Measurements from ENCODE around the gene TNIP2. TPM values are rescaled to one million over a fixed set of nuclear protein-coding genes. Genes with fewer than 3 reads are reported as not detected.
A peak's percentile ranks its signal among the peaks of the same experiment; 100 is the strongest.

TNIP2 gene
- total RNA-seq, 1 donor from 2014 or later = 25.4 TPM

DNA sequence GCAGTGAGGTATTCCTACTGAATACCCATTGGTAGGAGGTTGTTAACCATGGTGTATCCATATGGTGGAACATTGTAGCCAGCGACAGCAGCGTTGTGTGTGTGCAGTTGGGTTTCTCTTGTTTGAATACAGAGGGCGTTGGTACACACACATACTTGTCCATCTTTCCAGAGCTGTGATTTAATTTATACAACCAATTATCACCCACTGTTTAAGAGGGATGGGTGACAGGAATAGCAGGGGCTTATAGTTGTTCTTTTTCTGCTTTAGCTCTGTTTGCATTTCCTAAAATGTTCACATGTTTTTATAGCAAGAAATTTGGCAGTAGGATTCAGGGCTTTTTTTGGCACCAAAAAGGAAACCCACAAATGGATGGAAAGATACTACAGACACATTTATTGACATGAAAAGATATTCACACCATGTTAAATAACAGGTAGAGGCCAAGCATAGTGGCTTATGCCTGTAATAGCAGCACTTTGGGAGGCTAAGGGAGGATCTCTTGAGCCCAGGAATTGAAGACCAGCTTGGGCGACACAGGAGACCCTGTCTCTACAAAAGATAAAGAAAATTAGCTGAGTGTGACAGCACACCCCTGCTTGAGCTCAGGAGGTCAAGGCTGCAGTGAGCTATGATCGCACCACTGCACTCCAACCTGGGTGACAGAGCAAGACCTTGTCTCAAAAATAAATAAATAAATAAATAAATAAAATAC is 60.6 kb downstream of the TNIP2 start:
- DNase-seq = no peak

GRCh38 chr4:2694691-2695090 is 61.4 kb downstream of the TNIP2 start:
- DNase-seq = no peak
- Mint-ChIP-seq H3K4me3 (ENCODE audit: unreplicated experiment) (no peak overlapping the region), H3K9me3 (ENCODE audit: unreplicated experiment) (peaks cover 14% of the 10 kb centered on the region), H3K27ac (ENCODE audit: unreplicated experiment) (no peak overlapping the region), H3K27me3 (ENCODE audit: unreplicated experiment) (peaks cover 15% of the 10 kb centered on the region), H3K4me1 (ENCODE audit: low read depth, unreplicated experiment) (peaks cover 27% of the 10 kb centered on the region), H3K36me3 (ENCODE audit: unreplicated experiment) (peaks cover 9% of the 10 kb centered on the region)
- no peak for TF ChIP-seq CTCF (IDR thresholded peaks at IDR 0.05; ENCODE audit: partially characterized antibody, unreplicated experiment)

More for the DNA sequence above, 60.6 kb downstream of the TNIP2 start:
- H3K27me3 Mint-ChIP-seq (ENCODE audit: unreplicated experiment) = peaks cover 13% of the 10 kb centered on the region
- H3K4me1 Mint-ChIP-seq (ENCODE audit: low read depth, unreplicated experiment) = peaks cover 20% of the 10 kb centered on the region
- H3K27ac Mint-ChIP-seq (ENCODE audit: unreplicated experiment) = no peak overlapping the region
- peaks cover 11% of the 10 kb centered on the region for H3K9me3 Mint-ChIP-seq (ENCODE audit: unreplicated experiment)
- TF ChIP-seq CTCF (IDR thresholded peaks at IDR 0.05; ENCODE audit: partially characterized antibody, unreplicated experiment) = no peak
- H3K4me3 Mint-ChIP-seq (ENCODE audit: unreplicated experiment) = no peak overlapping the region
- H3K36me3 Mint-ChIP-seq (ENCODE audit: unreplicated experiment) = peaks cover 9% of the 10 kb centered on the region

DNA sequence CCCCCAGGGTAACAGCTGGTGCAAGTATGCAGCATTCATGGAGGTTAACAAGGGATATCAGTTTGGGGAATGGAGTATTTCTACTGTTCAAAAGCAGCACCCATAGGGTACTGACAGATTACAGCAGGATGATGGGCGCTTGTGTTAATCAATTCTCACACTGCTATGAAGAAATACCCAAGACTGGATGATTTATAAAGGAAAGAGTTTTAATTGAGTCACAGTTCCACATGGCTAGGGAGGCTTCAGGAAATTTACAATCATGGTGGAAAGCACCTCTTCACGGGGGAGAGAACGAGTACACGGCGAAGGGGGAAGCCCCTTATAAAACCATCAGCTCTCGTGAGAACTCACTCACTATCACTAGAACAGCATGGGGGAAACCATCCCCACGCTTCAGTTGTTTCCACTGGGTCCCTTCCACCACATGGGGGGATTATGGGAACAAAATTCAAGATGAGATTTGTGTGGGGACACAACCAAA is 64.1 kb downstream of the TNIP2 start:
- H3K27me3 Mint-ChIP-seq (ENCODE audit: unreplicated experiment) = peaks cover 33% of the 10 kb centered on the region
- no peak for DNase-seq
- peaks cover 27% of the 10 kb centered on the region for H3K9me3 Mint-ChIP-seq (ENCODE audit: unreplicated experiment)
- TF ChIP-seq CTCF (IDR thresholded peaks at IDR 0.05; ENCODE audit: partially characterized antibody, unreplicated experiment) = no peak
- peaks cover 13% of the 10 kb centered on the region for H3K36me3 Mint-ChIP-seq (ENCODE audit: unreplicated experiment)
- H3K4me3 Mint-ChIP-seq (ENCODE audit: unreplicated experiment) = no peak overlapping the region
- H3K27ac Mint-ChIP-seq (ENCODE audit: unreplicated experiment) = peak overlapping the region; percentile 87
- peaks cover 52% of the 10 kb centered on the region for H3K4me1 Mint-ChIP-seq (ENCODE audit: low read depth, unreplicated experiment)

Other genes with a start within 250 kb of the TNIP2 start
- gene FAM193A, start 219.7 kb downstream of the TNIP2 start, total RNA-seq (ENCODE audit: unreplicated experiment) = 56.1 TPM
- 85.3 TPM for gene SH3BP2, start 36.7 kb upstream of the TNIP2 start, total RNA-seq (ENCODE audit: unreplicated experiment)
- gene ADD1, start 87.5 kb upstream of the TNIP2 start, total RNA-seq (ENCODE audit: unreplicated experiment) = 276 TPM
- 17.2 TPM for gene NOP14, start 207.1 kb upstream of the TNIP2 start, total RNA-seq (ENCODE audit: unreplicated experiment)
- 34.5 TPM for gene GRK4, start 207.2 kb upstream of the TNIP2 start, total RNA-seq (ENCODE audit: unreplicated experiment)